Left lung (tissue), 10 donors: ENCODE results near the gene SIAH2. TPM values are rescaled to one million over a fixed set of nuclear protein-coding genes. Genes with fewer than 3 reads are reported as not detected.

Experiments
- ATAC-seq: fragments of 200-7000 bp; cut with Tn5 transposase; one replicate; pipeline ENCODE4 v1.9.1; 2020; ENCODE audit warnings: moderate library complexity
- DNase-seq, 4 donors: peaks; one replicate each; pipeline ENCODE4 v3.0.0-alpha.2; 2013 to 2020
- H3K27ac ChIP-seq, 2 donors: fragments of 200-600 bp; sonication (generic) in 1 of 2; one replicate each; pipeline versions ENCODE4 v1.5.0 to v1.8.0; 2020 to 2021
- H3K27me3 ChIP-seq, 2 donors: fragments of 200-600 bp; sonication (generic) in 1 of 2; one replicate each; pipeline versions ENCODE4 v1.5.0 to v1.8.0; 2020 to 2021
- H3K36me3 ChIP-seq, 2 donors: fragments of 200-600 bp; sonication (generic) in 1 of 2; one replicate each; pipeline versions ENCODE4 v1.5.0 to v1.8.0; 2020 to 2021
- H3K4me1 ChIP-seq, 2 donors: fragments of 200-600 bp; one replicate each; pipeline ENCODE4 v1.8.0; 2021
- H3K4me3 ChIP-seq, 2 donors: fragments of 200-600 bp; sonication (generic) in 1 of 2; one replicate each; pipeline versions ENCODE4 v1.5.0 to v1.8.0; 2020 to 2021; ENCODE audit warnings: mild to moderate bottlenecking in 1 of 2
- H3K9me3 ChIP-seq, 2 donors: fragments of 200-600 bp; sonication (generic) in 1 of 2; one replicate each; pipeline versions ENCODE4 v1.5.0 to v1.8.0; 2020 to 2021
- intact Hi-C, 2 donors: fragments of 100-400 bp; cut with DNase I; formaldehyde crosslinking; loops; one replicate each; pipeline versions ENCODE4 v1.11.2 to v1.14.2; 2022
- polyA plus RNA-seq, 6 donors: library from polyadenylated mRNA; unstranded; fragments of 120-200 nt; gene quantifications; one replicate each; pipeline ENCODE4 v1.2.1, GENCODE V29; 2013; ENCODE audit not compliant: insufficient read length in 6 of 6
- total RNA-seq, 2 donors: library from RNA; stranded (reverse); fragmentation: NEBNext Ultra II Directional; extraction: Animal tissue kit (Norgen Biotek cat#: 25700); gene quantifications; one replicate each; pipeline ENCODE4 v1.2.1, GENCODE V29; 2021
- TF ChIP-seq, protein P1 (sequence below), 2 donors: fragments of 200-600 bp; sonication (generic) in 1 of 2; IDR thresholded peaks; one replicate each; pipeline versions ENCODE4 v1.5.0 to v1.8.0; 2021; ENCODE audit warnings: antibody characterized with exemption in 2 of 2
- donor health status: DM: no; HTN: yes; CAD: no.
- donor health status: DM: no; HTN: no; CAD: no.

The SIAH2 gene
- total and polyA plus RNA-seq, 8 donors = 19.1 to 22.9 (median 21.6) TPM

DNA sequence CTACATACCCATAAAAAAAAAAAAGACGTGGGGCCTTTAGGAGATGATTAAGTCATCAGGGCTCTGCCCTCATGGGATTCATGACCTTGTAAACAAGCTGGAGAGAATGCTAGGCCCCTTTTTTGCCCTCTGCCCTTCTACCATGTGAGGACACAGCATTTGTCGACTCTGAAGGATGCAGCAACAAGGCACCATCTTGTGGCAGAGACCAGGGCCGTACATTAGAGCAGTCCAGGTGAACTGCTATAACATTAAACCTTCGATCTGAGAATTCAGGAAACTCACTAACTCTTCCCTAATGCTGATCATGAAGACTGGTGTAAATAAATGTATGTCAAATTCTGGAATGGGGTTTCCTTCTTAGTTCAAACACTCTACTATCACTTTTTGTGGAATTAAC, 30.7 kb upstream of the SIAH2 start:
- H3K27me3 ChIP-seq = no peaks in the 10 kb centered on the region
- DNase-seq (no peak), ATAC-seq (no peak)
- intact Hi-C loops = no loop called here
- H3K27ac ChIP-seq = no peak overlapping the region
- H3K4me3 ChIP-seq = no peak overlapping the region
- H3K9me3 ChIP-seq = no peaks in the 10 kb centered on the region
- TF ChIP-seq, protein P1, sequence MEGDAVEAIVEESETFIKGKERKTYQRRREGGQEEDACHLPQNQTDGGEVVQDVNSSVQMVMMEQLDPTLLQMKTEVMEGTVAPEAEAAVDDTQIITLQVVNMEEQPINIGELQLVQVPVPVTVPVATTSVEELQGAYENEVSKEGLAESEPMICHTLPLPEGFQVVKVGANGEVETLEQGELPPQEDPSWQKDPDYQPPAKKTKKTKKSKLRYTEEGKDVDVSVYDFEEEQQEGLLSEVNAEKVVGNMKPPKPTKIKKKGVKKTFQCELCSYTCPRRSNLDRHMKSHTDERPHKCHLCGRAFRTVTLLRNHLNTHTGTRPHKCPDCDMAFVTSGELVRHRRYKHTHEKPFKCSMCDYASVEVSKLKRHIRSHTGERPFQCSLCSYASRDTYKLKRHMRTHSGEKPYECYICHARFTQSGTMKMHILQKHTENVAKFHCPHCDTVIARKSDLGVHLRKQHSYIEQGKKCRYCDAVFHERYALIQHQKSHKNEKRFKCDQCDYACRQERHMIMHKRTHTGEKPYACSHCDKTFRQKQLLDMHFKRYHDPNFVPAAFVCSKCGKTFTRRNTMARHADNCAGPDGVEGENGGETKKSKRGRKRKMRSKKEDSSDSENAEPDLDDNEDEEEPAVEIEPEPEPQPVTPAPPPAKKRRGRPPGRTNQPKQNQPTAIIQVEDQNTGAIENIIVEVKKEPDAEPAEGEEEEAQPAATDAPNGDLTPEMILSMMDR (IDR thresholded peaks at IDR 0.05) = no peak
- no peaks in the 10 kb centered on the region for H3K36me3 ChIP-seq
- no peaks in the 10 kb centered on the region for H3K4me1 ChIP-seq

DNA sequence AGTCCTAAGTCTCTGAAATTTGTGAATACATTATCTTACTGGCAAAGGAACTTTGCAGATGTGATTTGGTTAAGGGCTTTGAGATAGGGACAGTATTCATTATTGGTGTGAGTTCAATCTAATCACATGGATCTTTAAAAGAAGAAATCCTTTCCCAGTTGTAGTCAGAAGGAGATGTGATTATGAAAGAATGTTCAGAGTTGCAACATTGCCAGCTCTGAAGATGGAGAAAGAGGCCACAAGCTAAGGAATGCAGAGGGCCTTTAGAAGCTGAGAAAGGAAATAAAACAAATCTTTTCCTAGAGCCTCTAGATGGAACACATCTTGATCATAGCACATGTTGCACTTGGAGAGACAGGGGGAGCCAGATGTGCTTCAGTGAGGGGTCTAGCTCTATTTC, 27.7 kb upstream of the SIAH2 start:
- Histone ChIP-seq H3K27me3 (peaks cover 0 to 5% of the 10 kb centered on the region in 2 donors), H3K4me3 (no peak overlapping the region), H3K36me3 (no peaks in the 10 kb centered on the region), H3K4me1 (no peaks in the 10 kb centered on the region), H3K27ac (no peak overlapping the region), H3K9me3 (no peaks in the 10 kb centered on the region)
- intact Hi-C loops = no loop called here
- ATAC-seq = no peak
- no peak for DNase-seq
- TF ChIP-seq, protein P1 (IDR thresholded peaks at IDR 0.05) = no peak

GRCh38 chr3:150789451-150789850, 26.5 kb upstream of the SIAH2 start:
- Histone ChIP-seq H3K4me1 (no peaks in the 10 kb centered on the region), H3K9me3 (no peaks in the 10 kb centered on the region), H3K27ac (no peak overlapping the region), H3K36me3 (no peaks in the 10 kb centered on the region), H3K4me3 (no peak overlapping the region), H3K27me3 (peaks cover 0 to 5% of the 10 kb centered on the region in 2 donors)
- DNase-seq (no peak), ATAC-seq (no peak)
- TF ChIP-seq, protein P1 (IDR thresholded peaks at IDR 0.05) = no peak
- intact Hi-C loops = no loop called here

DNA sequence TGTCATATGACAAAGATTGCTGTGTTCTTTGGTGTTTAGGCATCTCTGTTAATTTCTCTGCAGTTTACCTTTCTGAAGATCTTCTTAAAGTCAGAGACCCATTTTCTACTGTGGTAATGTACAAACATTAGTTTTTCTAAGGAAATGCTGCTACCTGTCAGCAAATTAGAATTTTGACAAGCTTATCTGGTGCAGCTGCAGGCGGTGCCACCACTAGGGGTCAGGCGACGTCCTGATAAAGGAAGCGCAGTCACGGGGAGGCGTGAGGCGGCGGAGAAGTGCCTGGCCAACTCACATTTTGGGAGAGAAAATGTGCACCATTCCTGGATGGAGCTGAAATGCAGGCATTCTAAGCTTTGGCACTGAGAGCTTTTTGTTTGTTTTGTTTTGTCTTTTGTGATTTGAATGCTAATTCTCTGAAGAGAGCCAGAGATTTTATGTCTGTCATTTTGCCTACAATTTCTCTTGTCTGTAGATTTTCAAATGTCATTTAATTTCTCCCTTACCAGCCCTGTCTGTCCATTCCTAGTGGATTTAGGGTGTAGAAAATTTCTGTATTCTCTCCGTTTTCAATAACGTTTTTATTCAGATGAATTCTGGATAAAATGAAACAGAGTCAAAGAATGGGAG, 24.9 kb upstream of the SIAH2 start:
- H3K27me3 ChIP-seq = peaks cover 0 to 5% of the 10 kb centered on the region in 2 donors
- H3K27ac ChIP-seq = no peak overlapping the region
- no peaks in the 10 kb centered on the region for H3K9me3 ChIP-seq
- TF ChIP-seq, protein P1 (IDR thresholded peaks at IDR 0.05) = peak; percentile 85 to 94
- ATAC-seq (peak; percentile 98), DNase-seq (peak; percentile 65 to 96 (median 88))
- H3K4me3 ChIP-seq = no peak overlapping the region
- intact Hi-C loops = no loop called here
- no peaks in the 10 kb centered on the region for H3K4me1 ChIP-seq
- no peaks in the 10 kb centered on the region for H3K36me3 ChIP-seq

GRCh38 chr3:150786791-150787190, 23.8 kb upstream of the SIAH2 start:
- TF ChIP-seq, protein P1 (IDR thresholded peaks at IDR 0.05) = no peak
- Histone ChIP-seq H3K4me1 (no peaks in the 10 kb centered on the region), H3K4me3 (no peak overlapping the region), H3K9me3 (no peaks in the 10 kb centered on the region), H3K27me3 (peaks cover 0 to 5% of the 10 kb centered on the region in 2 donors), H3K36me3 (no peaks in the 10 kb centered on the region), H3K27ac (no peak overlapping the region)
- peak; percentile 61 for ATAC-seq
- no peak for DNase-seq
- intact Hi-C loops = no loop called here
